ENCODE data around the gene CTNNB1.
"Not testable (repeated sequence)": the region's sequence is repeated elsewhere in the genome, so short reads cannot be mapped to it uniquely, and the experiment has no call there.

CTNNB1 gene

GRCh38 chr3:41259449-41260062, 60.3 kb downstream of the CTNNB1 start:
- no peak for DNase-seq

GRCh38 chr3:41260063-41260450, 60.8 kb downstream of the CTNNB1 start:
- no peak for DNase-seq

DNA sequence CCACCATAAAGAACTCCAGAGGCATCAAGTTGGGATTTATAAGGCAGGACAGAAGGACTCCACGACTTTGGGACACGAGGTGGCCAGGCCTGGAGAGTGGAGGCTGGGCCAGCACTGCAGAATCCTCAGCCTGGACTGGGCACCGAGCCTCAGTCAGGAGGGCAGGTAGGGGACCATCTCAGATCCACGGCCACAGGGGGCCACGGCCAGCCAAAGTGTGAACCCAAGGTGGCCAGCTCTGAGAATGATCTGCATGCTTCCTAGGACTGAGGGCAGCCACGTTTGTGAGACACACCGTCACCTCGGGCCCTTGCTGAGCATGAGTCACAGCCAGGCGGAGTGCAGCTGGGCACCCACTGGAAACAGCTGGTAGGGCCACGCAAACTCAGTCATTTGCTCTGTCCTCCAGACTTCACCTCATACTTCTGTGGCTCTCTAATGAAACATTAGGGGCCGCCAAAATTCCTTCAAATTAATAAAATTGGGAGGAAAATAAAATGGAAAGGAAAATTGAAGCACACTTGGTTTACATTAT, 65.8 kb downstream of the CTNNB1 start:
- DNase-seq, result no peak

DNA sequence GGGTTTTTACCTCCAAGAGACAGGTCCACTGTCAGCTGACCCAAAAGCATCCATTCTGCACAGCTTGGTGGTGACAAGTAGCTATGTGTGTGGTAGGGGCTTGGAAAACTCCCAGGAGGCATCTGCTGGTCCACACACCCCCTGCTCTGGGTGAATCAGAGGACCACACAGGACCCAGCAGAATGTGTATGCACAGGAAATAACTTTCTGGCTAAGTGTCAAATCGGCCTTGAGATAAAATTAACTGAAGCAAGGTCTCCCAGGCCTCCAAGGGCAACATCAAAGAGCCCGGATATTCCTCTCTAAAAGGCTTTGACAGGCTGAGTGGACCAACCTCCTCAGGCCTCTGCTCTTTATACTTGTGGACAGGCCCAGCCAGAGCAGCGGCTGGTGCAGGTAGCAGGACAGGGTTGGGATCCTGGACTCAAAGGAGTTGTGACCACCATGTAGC, 66.5 kb downstream of the CTNNB1 start:
- DNase-seq, result no peak

DNA sequence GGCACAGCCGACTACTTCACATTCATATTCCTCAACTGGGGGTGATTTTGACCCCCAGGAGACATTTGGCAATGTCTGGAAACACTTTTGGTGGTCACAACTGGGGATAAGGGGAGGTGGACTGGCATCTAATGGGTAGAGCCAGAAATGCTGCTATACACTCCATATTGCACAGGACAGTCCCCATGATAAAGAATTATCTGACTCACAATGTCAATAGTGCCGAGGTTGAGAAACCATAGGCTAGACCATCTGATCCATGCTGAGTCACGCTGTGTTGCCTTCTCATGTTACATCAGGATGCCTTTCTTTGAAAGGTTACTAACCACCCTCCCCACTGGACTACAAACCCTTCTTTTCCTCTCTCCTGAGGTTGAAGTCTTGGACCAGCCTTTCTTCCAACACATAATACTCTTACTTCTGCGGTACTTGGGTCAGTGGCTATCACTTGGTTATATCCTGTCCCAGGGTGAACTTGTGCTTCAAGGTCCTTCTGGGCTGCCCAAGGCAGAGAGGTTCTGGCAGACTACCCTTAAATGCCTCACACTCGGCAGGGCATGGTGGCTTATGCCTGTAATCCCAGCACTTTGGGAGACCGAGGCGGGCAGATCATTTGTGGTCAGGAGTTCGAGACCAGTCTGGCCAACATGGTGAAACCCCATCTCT, 68.8 kb downstream of the CTNNB1 start:
- DNase-seq, result no peak

DNA sequence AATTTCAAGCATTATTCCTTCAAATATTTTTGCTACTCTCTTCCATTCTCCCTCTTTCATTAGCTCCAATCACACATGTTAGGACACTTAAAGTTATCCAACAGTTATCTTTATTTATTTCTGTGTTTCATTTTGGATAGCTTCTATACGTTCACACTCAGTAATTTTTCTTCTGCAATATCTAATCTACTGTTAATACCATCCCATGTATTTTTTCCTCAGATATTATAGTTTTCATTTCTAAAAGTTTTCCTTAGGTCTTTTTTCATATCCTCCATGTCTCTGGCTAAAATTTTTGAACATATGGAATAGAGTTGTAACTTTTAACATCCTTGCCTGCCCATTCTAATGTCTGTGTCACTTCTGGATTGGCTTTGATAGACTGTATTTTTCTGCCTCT, 73.4 kb downstream of the CTNNB1 start:
- no peak for DNase-seq

DNA sequence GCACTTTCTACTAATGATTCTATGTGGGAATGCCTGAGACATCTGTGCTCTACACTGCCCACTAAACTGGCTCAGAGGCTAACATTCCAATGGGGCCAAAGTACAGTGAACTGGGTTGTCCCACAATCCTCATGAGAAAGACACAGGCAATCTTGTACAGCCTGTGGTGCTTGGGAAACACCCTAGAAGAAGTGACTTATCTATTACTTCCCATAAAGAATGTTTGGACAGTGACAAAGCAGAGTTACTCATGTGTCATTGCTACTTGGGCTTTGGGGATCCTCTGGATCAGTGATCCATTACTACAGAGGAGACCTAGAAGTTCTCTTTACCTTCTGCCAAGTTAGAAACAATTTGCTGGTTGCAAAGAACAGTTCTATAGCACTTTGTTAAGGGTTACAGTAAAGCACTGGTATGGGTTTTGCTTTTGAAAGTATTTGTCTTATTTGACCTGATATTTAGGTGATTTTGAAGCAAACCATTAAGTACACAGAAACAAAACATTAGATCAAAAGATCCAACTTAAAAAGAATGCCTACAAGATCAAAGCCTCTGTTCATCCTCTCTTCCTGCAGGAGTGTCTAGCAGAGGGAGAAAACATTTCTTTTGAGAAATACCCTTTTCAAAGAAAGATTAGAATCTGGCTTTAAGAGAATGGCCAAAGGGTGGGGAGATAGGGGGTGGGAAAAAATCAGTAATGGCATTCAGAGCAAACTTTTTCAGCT, 75.8 kb downstream of the CTNNB1 start:
- DNase-seq, result no peak

GRCh38 chr3:41276191-41276590, 76.9 kb downstream of the CTNNB1 start:
- DNase-seq, result no peak

- no peak for DNase-seq
Measured at GRCh38 chr3:41277790-41278465, 78.6 kb downstream of the CTNNB1 start.

- DNase-seq, result not testable (repeated sequence)
Measured at GRCh38 chr3:41284934-41285333, 85.6 kb downstream of the CTNNB1 start.

DNA sequence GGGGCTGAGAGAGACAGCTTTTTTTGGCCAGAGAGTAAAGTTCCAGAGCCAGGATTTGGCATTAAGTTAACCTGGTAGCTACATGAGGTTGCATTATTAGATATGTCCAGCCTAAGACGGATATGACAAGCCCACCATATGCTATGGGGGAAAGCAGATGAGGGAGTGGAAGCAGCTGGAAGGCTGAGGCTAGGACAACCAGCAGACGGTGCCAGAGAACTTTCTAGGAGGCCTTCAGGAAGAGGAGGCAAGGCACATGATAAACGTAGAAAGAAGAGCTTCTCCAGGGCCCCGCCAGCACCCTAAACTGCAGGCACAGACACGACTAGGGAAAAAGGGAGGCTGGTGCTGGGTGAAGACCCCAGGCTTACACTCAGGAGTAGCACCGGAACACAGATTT, 87.0 kb downstream of the CTNNB1 start:
- DNase-seq, result no peak

GRCh38 chr3:41288785-41289184, 89.5 kb downstream of the CTNNB1 start:
- DNase-seq, result no peak

Data from T-helper 9 cell (primary cell).